Endothelial cell (in vitro differentiated cells): ENCODE results near the gene ZFP36. TPM values are rescaled to one million over a fixed set of nuclear protein-coding genes. Genes with fewer than 3 reads are reported as not detected.

Experiments
- DNase-seq: peaks from one replicate; pipeline ENCODE4 v3.0.0; 2021; ENCODE audit warnings: low spot score
- H3K27ac Mint-ChIP-seq: one replicate; pipeline ENCODE4 v1.8.0; 2021; ENCODE audit warnings: mixed read lengths, inconsistent platforms; ENCODE audit not compliant: unreplicated experiment
- H3K27me3 Mint-ChIP-seq: one replicate; pipeline ENCODE4 v1.8.0; 2021; ENCODE audit warnings: mild to moderate bottlenecking, moderate library complexity, mixed read lengths, inconsistent platforms; ENCODE audit not compliant: unreplicated experiment
- H3K36me3 Mint-ChIP-seq: one replicate; pipeline ENCODE4 v1.8.0; 2021; ENCODE audit warnings: mild to moderate bottlenecking, low read depth, mixed read lengths, inconsistent platforms; ENCODE audit not compliant: unreplicated experiment
- H3K4me1 Mint-ChIP-seq: one replicate; pipeline ENCODE4 v1.8.0; 2021; ENCODE audit warnings: mild to moderate bottlenecking, mixed read lengths, inconsistent platforms; ENCODE audit not compliant: unreplicated experiment
- H3K4me3 Mint-ChIP-seq: one replicate; pipeline ENCODE4 v1.8.0; 2021; ENCODE audit warnings: mild to moderate bottlenecking, mixed read lengths, inconsistent platforms; ENCODE audit not compliant: unreplicated experiment
- H3K9me3 Mint-ChIP-seq: one replicate; pipeline ENCODE4 v1.8.0; 2021; ENCODE audit warnings: mixed read lengths, inconsistent platforms; ENCODE audit not compliant: unreplicated experiment
- total RNA-seq: library from RNA; stranded (reverse); fragmentation: NEBNext Ultra II Directional; extraction: Animal tissue kit (Norgen Biotek cat#: 25700); gene quantifications from one replicate; pipeline ENCODE4 v1.2.1, GENCODE V29; 2021; ENCODE audit not compliant: unreplicated experiment
- TF ChIP-seq, protein P1 (sequence below): fragments of 200-600 bp; sonication (generic); IDR thresholded peaks from one replicate; pipeline ENCODE4 v1.5.0; 2021; ENCODE audit warnings: antibody characterized with exemption; ENCODE audit not compliant: unreplicated experiment

The ZFP36 gene
- total RNA-seq, 1 donor from 2014 or later = 10.2 TPM

DNA sequence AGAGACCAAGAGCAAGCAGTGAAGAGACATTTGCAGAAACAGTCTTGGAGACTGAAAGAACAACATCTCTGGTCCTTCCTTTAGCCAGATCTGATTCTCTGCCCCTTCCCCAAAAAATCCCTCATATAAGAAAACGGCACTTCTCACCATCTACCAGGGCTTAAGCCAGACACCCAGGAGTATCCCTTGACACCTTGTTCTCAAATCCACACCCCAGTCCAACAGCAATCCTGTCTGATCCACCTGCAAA is 4.1 kb downstream of the ZFP36 start:
- peaks cover 37% of the 10 kb centered on the region for H3K27me3 Mint-ChIP-seq
- H3K9me3 Mint-ChIP-seq = no peaks in the 10 kb centered on the region
- H3K4me1 Mint-ChIP-seq = peaks cover 39% of the 10 kb centered on the region
- H3K27ac Mint-ChIP-seq = peak overlapping the region; percentile 89
- TF ChIP-seq, protein P1, sequence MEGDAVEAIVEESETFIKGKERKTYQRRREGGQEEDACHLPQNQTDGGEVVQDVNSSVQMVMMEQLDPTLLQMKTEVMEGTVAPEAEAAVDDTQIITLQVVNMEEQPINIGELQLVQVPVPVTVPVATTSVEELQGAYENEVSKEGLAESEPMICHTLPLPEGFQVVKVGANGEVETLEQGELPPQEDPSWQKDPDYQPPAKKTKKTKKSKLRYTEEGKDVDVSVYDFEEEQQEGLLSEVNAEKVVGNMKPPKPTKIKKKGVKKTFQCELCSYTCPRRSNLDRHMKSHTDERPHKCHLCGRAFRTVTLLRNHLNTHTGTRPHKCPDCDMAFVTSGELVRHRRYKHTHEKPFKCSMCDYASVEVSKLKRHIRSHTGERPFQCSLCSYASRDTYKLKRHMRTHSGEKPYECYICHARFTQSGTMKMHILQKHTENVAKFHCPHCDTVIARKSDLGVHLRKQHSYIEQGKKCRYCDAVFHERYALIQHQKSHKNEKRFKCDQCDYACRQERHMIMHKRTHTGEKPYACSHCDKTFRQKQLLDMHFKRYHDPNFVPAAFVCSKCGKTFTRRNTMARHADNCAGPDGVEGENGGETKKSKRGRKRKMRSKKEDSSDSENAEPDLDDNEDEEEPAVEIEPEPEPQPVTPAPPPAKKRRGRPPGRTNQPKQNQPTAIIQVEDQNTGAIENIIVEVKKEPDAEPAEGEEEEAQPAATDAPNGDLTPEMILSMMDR = no peak
- H3K4me3 Mint-ChIP-seq = peak overlapping the region; percentile 90
- H3K36me3 Mint-ChIP-seq = peaks cover 22% of the 10 kb centered on the region
- no peak for DNase-seq

DNA sequence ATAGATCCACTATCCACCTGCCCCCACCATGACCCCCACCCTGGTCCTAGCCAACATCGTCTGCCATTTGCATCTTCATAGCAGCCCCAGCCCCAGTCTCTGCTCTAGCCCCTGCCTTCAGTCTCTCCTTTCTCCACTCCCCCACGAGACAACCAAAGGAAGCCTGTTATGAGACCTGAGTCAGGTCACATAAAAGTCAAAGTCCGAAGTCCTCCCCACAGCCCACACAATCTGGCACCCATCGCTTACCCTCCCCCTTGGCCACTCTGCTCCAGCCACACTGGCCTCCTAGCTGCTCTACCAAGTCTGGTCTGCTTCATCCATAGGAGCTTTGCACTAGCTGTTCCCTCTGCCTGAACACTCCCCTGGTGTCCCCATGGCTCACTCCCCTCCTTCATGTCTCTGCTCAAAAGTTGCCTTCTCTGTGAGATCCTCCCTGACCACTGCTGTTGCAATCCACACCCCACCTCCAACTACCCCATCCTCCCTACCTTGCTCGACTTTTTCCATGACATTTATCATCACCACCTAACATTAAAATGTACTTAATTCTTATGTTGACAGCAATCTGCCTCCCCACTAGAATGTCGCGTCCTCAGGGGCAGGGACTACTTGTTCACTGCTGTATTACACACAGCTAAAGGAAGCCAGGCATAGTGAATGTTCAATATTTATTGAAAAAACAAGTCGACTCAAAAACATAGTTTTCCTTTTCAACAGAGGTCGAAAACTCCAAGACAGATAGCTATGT is 4.6 kb downstream of the ZFP36 start:
- H3K4me3 Mint-ChIP-seq = peak overlapping the region; percentile 90
- no peak for DNase-seq
- TF ChIP-seq, protein P1 = no peak
- peak overlapping the region; percentile 89 for H3K27ac Mint-ChIP-seq
- H3K4me1 Mint-ChIP-seq = peaks cover 37% of the 10 kb centered on the region
- peaks cover 22% of the 10 kb centered on the region for H3K36me3 Mint-ChIP-seq
- peaks cover 33% of the 10 kb centered on the region for H3K27me3 Mint-ChIP-seq
- no peaks in the 10 kb centered on the region for H3K9me3 Mint-ChIP-seq

GRCh38 chr19:39411832-39412099 is 5.1 kb downstream of the ZFP36 start:
- Mint-ChIP-seq H3K36me3 (peaks cover 22% of the 10 kb centered on the region), H3K4me3 (peak overlapping the region; percentile 90), H3K27ac (peak overlapping the region; percentile 84), H3K27me3 (peaks cover 31% of the 10 kb centered on the region), H3K9me3 (no peaks in the 10 kb centered on the region), H3K4me1 (peaks cover 36% of the 10 kb centered on the region)
- DNase-seq = peak; percentile 82
- TF ChIP-seq, protein P1 = peak; percentile 69

DNA sequence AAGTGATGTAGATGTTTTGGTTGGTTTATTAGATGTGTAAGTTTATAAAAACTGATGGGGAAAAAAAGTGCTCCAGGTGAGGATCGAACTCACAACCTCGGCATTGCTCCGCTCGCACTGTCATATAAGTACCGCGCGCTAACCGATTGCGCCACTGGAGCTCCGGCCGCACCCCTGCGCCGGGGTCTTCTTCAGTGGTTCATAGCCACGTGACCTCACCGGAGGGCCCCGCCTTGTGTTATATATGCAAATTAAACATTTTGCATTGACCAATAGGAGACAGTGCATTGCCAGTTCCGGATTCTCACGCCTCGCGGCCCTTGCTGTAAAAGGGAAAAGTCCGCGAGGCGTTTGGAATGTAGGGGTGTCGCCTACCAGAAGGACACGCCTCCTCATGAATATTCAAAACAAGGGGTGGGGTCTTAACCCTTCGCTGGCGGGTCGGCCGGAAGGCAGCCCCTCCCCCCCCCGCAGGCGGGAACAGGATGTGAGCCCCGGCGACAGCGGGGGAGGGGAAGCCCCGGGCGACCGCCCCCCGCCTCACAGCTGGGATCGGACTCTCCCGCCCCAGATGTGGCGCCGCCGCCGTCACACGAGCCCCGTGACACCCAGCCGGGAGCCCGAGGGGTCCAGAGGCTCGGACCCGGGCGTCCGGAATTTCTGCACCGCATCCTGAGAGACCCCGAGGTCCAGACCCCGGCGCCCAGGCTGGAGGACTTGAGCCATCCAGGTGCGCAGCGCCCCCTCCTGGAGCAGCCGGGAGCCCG is 5.6 kb downstream of the ZFP36 start, which contains the start of gene PLEKHG2:
TSS of gene PLEKHG2 (plus strand) at position 570 of the 767 bp plus-strand sequence. CDS start 1,418 bp downstream, outside the sequence.
- peak within 1 kb of the TSS; percentile 89 for H3K27ac Mint-ChIP-seq
- TF ChIP-seq, protein P1 = peak; percentile 91
- peaks cover 31% of the 10 kb centered on the region for H3K27me3 Mint-ChIP-seq
- peaks cover 22% of the 10 kb centered on the region for H3K36me3 Mint-ChIP-seq
- H3K4me3 Mint-ChIP-seq = peak within 1 kb of the TSS; percentile 99
- H3K9me3 Mint-ChIP-seq = no peaks in the 10 kb centered on the region
- DNase-seq = peak; percentile 98
- peaks cover 36% of the 10 kb centered on the region for H3K4me1 Mint-ChIP-seq

DNA sequence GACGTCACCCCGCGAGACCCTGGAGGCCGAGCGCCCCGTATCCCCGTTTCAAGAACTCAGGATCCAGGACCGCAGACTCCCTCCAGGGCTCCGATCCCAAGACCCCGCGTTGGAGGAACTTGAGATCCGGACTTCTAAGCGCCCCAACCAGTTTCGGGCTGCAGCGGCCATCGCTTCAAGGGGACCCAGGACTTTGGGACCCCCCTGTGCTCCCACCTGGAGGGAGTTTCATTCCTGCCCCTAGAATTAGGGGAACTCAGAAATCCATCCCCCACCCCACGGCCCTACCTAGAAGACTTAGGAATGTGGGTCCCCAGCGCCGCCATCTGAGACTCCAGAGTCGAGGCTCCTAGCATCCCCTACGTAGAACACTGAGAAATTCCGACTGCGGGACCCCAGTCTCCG is 6.2 kb downstream of the ZFP36 start:
- TF ChIP-seq, protein P1 = peak; percentile 52
- peaks cover 22% of the 10 kb centered on the region for H3K36me3 Mint-ChIP-seq
- no peaks in the 10 kb centered on the region for H3K9me3 Mint-ChIP-seq
- peak overlapping the region; percentile 89 for H3K27ac Mint-ChIP-seq
- DNase-seq = no peak
- peaks cover 36% of the 10 kb centered on the region for H3K4me1 Mint-ChIP-seq
- H3K27me3 Mint-ChIP-seq = peaks cover 32% of the 10 kb centered on the region
- peak overlapping the region; percentile 92 for H3K4me3 Mint-ChIP-seq
